HepG2 (cell line): Measurements from ENCODE around the gene DPM2. TPM values are rescaled to one million over a fixed set of nuclear protein-coding genes. Genes with fewer than 3 reads are reported as not detected.

Experiments
- CBFB ChIP-seq: sonication (generic); formaldehyde crosslinking; IDR thresholded peaks from 2 replicates; pipeline ENCODE4 v1.4.0; 2020; ENCODE audit warnings: missing genetic modification reagents
- CENPT ChIP-seq: sonication (generic); formaldehyde crosslinking; IDR thresholded peaks from 2 replicates; pipeline ENCODE4 v1.8.0; 2022; ENCODE audit warnings: low read depth, mild to moderate bottlenecking, moderate library complexity, missing genetic modification reagents
- CHD4 ChIP-seq: fragments of 200-600 bp; sonication (generic); IDR thresholded peaks from 2 replicates; pipeline ENCODE4 v1.7.0; 2017; ENCODE audit warnings: mild to moderate bottlenecking, low read length, borderline replicate concordance
- ELF1 ChIP-seq: sonication (generic); formaldehyde crosslinking; IDR thresholded peaks from 2 replicates; pipeline ENCODE4 v1.4.0; 2020; ENCODE audit warnings: missing genetic modification reagents
- HOXD1 ChIP-seq: sonication (generic); formaldehyde crosslinking; IDR thresholded peaks from 2 replicates; pipeline ENCODE4 v1.5.0; 2020; ENCODE audit warnings: missing genetic modification reagents
- IRF2 ChIP-seq: IDR thresholded peaks from 2 replicates; pipeline ENCODE4 v1.6.1; 2018; ENCODE audit warnings: missing genetic modification reagents, missing compliant biosample characterization
- MATR3 ChIP-seq: sonication (generic); formaldehyde crosslinking; IDR thresholded peaks from 2 replicates; pipeline ENCODE4 v1.4.0; 2020; ENCODE audit warnings: missing genetic modification reagents
- NAIF1 ChIP-seq: sonication (generic); formaldehyde crosslinking; IDR thresholded peaks from 2 replicates; pipeline ENCODE4 v1.5.0; 2020; ENCODE audit warnings: mild to moderate bottlenecking, missing genetic modification reagents, borderline replicate concordance
- POLR2AphosphoS2 ChIP-seq: IDR thresholded peaks from 2 replicates; pipeline ENCODE4 v1.6.1; 2011; ENCODE audit warnings: low read depth, low read length, improper control_type of control experiment
- RBM22 ChIP-seq: fragments of 200-400 bp; formaldehyde crosslinking; optimal IDR thresholded peaks from 2 replicates; pipeline ENCODE3; 2017; ENCODE audit warnings: mild to moderate bottlenecking, low read length, moderate library complexity
- RORA ChIP-seq: sonication (generic); formaldehyde crosslinking; IDR thresholded peaks from 2 replicates; pipeline ENCODE4 v1.5.0; 2020; ENCODE audit warnings: mild to moderate bottlenecking, missing genetic modification reagents, moderate library complexity
- SETDB1 ChIP-seq: sonication (generic); formaldehyde crosslinking; IDR thresholded peaks from 2 replicates; pipeline ENCODE4 v1.5.1; 2020; ENCODE audit warnings: missing genetic modification reagents, mild to moderate bottlenecking, borderline replicate concordance
- SIX1 ChIP-seq: sonication (generic); formaldehyde crosslinking; IDR thresholded peaks from 2 replicates; pipeline ENCODE4 v1.4.0; 2020; ENCODE audit warnings: missing genetic modification reagents, borderline replicate concordance
- TARDBP ChIP-seq: sonication (generic); formaldehyde crosslinking; IDR thresholded peaks from 2 replicates; pipeline ENCODE4 v1.8.0; 2022; ENCODE audit warnings: mild to moderate bottlenecking, missing genetic modification reagents
- TBX2 ChIP-seq: sonication (generic); formaldehyde crosslinking; IDR thresholded peaks from 2 replicates; pipeline ENCODE4 v1.5.0; 2020; ENCODE audit warnings: missing genetic modification reagents, mild to moderate bottlenecking, borderline replicate concordance
- ZBTB20 ChIP-seq: sonication (generic); formaldehyde crosslinking; IDR thresholded peaks from 2 replicates; pipeline ENCODE4 v1.8.1; 2023; ENCODE audit warnings: missing genetic modification reagents, low read depth, mild to moderate bottlenecking, borderline replicate concordance
- ZFP91 ChIP-seq: sonication (generic); formaldehyde crosslinking; IDR thresholded peaks from 2 replicates; pipeline ENCODE4 v1.9.0; 2022; ENCODE audit warnings: missing genetic modification reagents, mild to moderate bottlenecking, borderline replicate concordance
- ZMAT5 ChIP-seq: sonication (generic); formaldehyde crosslinking; IDR thresholded peaks from 2 replicates; pipeline ENCODE4 v1.5.0; 2020; ENCODE audit warnings: mild to moderate bottlenecking, low read depth, missing genetic modification reagents, borderline replicate concordance
- ZNF224 ChIP-seq: sonication (generic); formaldehyde crosslinking; IDR thresholded peaks from 2 replicates; pipeline ENCODE4 v1.5.0; 2020; ENCODE audit warnings: mild to moderate bottlenecking, missing genetic modification reagents
- ZNF274 ChIP-seq: sonication (generic); formaldehyde crosslinking; IDR thresholded peaks from 2 replicates; pipeline ENCODE4 v1.5.1; 2020; ENCODE audit warnings: mild to moderate bottlenecking, missing genetic modification reagents
- ZNF382 ChIP-seq: sonication (generic); formaldehyde crosslinking; IDR thresholded peaks from 2 replicates; pipeline ENCODE4 v1.5.0; 2020; ENCODE audit warnings: missing genetic modification reagents, mild to moderate bottlenecking, borderline replicate concordance
- ZNF614 ChIP-seq: IDR thresholded peaks from 2 replicates; pipeline ENCODE4 v1.6.1; 2018; ENCODE audit warnings: missing biosample characterization, missing genetic modification reagents, inconsistent platforms, borderline replicate concordance
- ZNF75D ChIP-seq: sonication (generic); formaldehyde crosslinking; IDR thresholded peaks from 2 replicates; pipeline ENCODE4 v1.8.1; 2023; ENCODE audit warnings: missing genetic modification reagents, mild to moderate bottlenecking, borderline replicate concordance
- ZNF773 ChIP-seq: sonication (generic); formaldehyde crosslinking; IDR thresholded peaks from 2 replicates; pipeline ENCODE4 v1.4.0; 2020; ENCODE audit warnings: missing genetic modification reagents, borderline replicate concordance
- polyA plus RNA-seq, 8 experiments: library from polyadenylated mRNA; depleted of rRNA in 3 of 8; stranded (reverse) in 7 of 8; unstranded in 1 of 8; fragments of >200 nt; fragmentation: Illumina TruSeq in 4 of 8; extraction: Trizol in 4 of 8; gene quantifications; 2 replicates each; pipeline versions ENCODE4 v1.2.1 to v1.2.3, GENCODE V29; 2011 to 2016; ENCODE audit warnings: low read depth in 4 of 8, missing spikeins in 1 of 8, mixed read lengths in 1 of 8; ENCODE audit not compliant: insufficient read depth in 1 of 8
- total RNA-seq, 5 experiments: library from RNA; depleted of rRNA; stranded (reverse); fragments of >200 nt; fragmentation: Illumina TruSeq; extraction: Trizol; gene quantifications; 2 replicates each; pipeline ENCODE4 v1.2.3, GENCODE V29; 2016; ENCODE audit warnings: low read depth in 1 of 5
- TF ChIP-seq, protein P1 (sequence below): sonication (generic); formaldehyde crosslinking; IDR thresholded peaks from 2 replicates; pipeline ENCODE4 v1.8.0; 2022; ENCODE audit warnings: mild to moderate bottlenecking, missing genetic modification reagents; ENCODE audit not compliant: insufficient replicate concordance
- TF ChIP-seq, protein P2 (sequence below): IDR thresholded peaks from 2 replicates; pipeline ENCODE4 v1.6.1; 2016; ENCODE audit warnings: low read depth

DPM2 gene
- total and polyA plus RNA-seq, 2 of the 13 experiments (the other 11 are each of a cell fraction or from before 2014, with no cell fraction given): 24.8 to 35.3 TPM

DNA sequence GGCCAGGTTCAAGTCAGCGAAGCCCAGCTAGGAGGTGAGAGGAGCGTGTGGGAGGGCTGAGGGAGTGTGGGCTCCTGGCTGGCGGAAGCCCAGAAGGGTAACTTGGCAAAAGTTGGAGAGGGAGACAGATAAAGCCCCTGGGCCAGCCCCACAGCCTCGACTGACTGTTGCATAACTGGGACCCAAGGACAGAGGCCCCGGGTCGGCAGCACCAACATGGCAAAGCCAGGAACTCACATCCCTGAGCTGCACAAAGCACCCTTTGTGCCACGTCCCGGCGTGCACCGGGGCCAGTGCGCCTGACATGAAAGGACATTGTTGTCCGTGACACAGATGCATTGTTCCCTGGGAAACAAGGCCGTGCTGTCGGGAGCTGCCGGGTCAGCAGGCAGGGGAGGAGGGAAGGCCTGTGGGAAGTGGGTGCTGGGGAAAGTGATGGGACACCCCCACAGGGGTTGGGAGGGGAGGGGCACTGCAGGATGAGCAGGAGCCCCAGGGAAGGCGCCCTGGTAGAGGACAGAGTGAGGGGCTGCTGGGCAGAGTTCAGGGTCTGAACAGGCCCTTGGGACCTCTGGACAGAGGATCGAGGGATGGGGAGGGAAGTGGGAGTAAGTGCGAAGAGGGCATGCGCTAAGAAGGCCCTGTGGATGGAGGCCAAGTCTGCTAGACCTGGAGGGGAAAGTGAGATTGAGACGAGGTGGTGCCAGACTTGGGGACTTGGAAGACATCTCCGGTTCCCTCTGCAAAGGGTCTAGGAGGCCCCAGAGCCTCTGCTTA lies 13.0 kb upstream of the DPM2 start (continued):
- TF ChIP-seq ZMAT5 (no peak), POLR2AphosphoS2 (no peak), ZNF773 (CRISPR knock-in tag) (no peak), CHD4 (no peak), ZNF224 (CRISPR knock-in tag) (peak; percentile 87; the same call in 1 of the 2 replicates), TBX2 (CRISPR knock-in tag) (peak; percentile 99), ZNF274 (CRISPR knock-in tag) (peak; percentile 53; the same call in 1 of the 2 replicates), IRF2 (CRISPR knock-in tag) (peak; percentile 83), RBM22 (peak; percentile 94), ZNF382 (CRISPR knock-in tag) (no peak), HOXD1 (CRISPR knock-in tag) (no peak), ELF1 (CRISPR knock-in tag) (peak; percentile 83), SETDB1 (CRISPR knock-in tag) (no peak), NAIF1 (CRISPR knock-in tag) (no peak; the same call in 1 of the 2 replicates), TARDBP (CRISPR knock-in tag) (peak; percentile 95), ZNF614 (peak; percentile 92), ZBTB20 (CRISPR knock-in tag) (peak; percentile 94), ZNF75D (CRISPR knock-in tag) (no peak), ZFP91 (CRISPR knock-in tag) (peak; percentile 80; the same call in 1 of the 2 replicates), RORA (CRISPR knock-in tag) (no peak), MATR3 (CRISPR knock-in tag) (no peak), CENPT (CRISPR knock-in tag) (no peak), SIX1 (CRISPR knock-in tag) (no peak), CBFB (CRISPR knock-in tag) (peak; percentile 85; the same call in 1 of the 2 replicates)
- TF ChIP-seq, protein P1, sequence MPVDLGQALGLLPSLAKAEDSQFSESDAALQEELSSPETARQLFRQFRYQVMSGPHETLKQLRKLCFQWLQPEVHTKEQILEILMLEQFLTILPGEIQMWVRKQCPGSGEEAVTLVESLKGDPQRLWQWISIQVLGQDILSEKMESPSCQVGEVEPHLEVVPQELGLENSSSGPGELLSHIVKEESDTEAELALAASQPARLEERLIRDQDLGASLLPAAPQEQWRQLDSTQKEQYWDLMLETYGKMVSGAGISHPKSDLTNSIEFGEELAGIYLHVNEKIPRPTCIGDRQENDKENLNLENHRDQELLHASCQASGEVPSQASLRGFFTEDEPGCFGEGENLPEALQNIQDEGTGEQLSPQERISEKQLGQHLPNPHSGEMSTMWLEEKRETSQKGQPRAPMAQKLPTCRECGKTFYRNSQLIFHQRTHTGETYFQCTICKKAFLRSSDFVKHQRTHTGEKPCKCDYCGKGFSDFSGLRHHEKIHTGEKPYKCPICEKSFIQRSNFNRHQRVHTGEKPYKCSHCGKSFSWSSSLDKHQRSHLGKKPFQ (CRISPR knock-in tag): peak; percentile 84
- TF ChIP-seq, protein P2, sequence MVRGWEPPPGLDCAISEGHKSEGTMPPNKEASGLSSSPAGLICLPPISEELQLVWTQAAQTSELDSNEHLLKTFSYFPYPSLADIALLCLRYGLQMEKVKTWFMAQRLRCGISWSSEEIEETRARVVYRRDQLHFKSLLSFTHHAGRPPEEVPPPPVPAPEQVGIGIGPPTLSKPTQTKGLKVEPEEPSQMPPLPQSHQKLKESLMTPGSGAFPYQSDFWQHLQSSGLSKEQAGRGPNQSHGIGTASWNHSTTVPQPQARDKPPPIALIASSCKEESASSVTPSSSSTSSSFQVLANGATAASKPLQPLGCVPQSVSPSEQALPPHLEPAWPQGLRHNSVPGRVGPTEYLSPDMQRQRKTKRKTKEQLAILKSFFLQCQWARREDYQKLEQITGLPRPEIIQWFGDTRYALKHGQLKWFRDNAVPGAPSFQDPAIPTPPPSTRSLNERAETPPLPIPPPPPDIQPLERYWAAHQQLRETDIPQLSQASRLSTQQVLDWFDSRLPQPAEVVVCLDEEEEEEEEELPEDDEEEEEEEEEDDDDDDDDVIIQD (CRISPR knock-in tag): no peak
